HEK293 (cell line): ENCODE results near the gene GNAI1.

Experiments used
- CTCF ChIA-PET: fragments of 350-600 bp; formaldehyde crosslinking; extraction: SDS; loops from one replicate; lab custom pipeline; 2021; ENCODE audit warnings: antibody characterized with exemption; lab: Yijun Ruan, JAX
- POLR2A ChIA-PET: fragments of 300-600 bp; formaldehyde crosslinking; extraction: SDS; loops from one replicate; lab custom pipeline; 2020; ENCODE audit warnings: antibody characterized with exemption, inconsistent platforms; lab: Yijun Ruan, JAX
- H3K27ac ChIP-seq: fragments of 200-500 bp; sonication (Bioruptor generic); 2 replicates; pipeline ENCODE4 v1.5.1; 2014; ENCODE audit warnings: low read depth, low read length, control low read depth, inconsistent platforms; ENCODE audit errors: extremely low read depth
- H3K36me3 ChIP-seq, 2 experiments: fragments of 200-500 bp in 1 of 2; sonication (Bioruptor generic) in 1 of 2; 1 replicate in 1 of 2; 2 replicates in 1 of 2; pipeline ENCODE4 v1.5.1; 2014 to 2017; ENCODE audit warnings: inconsistent platforms in 2 of 2, low read length in 2 of 2; ENCODE audit not compliant: control insufficient read depth in 2 of 2, insufficient read depth in 1 of 2
- H3K4me1 ChIP-seq: fragments of 200-500 bp; sonication (Bioruptor generic); 2 replicates; pipeline ENCODE4 v1.5.1; 2014; ENCODE audit warnings: mild to moderate bottlenecking, low read length, inconsistent platforms; ENCODE audit not compliant: control insufficient read depth, insufficient read depth
- H3K4me3 ChIP-seq: 2 replicates; pipeline ENCODE4 v1.5.1; 2011; ENCODE audit warnings: low read depth, mild to moderate bottlenecking, control low read depth, low read length, moderate library complexity
- H3K9me3 ChIP-seq: fragments of 200-500 bp; sonication (Bioruptor generic); 2 replicates; pipeline ENCODE4 v1.5.1; 2014; ENCODE audit warnings: low read depth, low read length, inconsistent platforms; ENCODE audit not compliant: control insufficient read depth, insufficient read depth
- GLI2 ChIP-seq: fragments of 450-650 bp; formaldehyde crosslinking; IDR thresholded peaks from 2 replicates; pipeline ENCODE4; 2017; ENCODE audit warnings: missing biosample characterization, missing genetic modification characterization, low read depth, borderline replicate concordance
- GLIS1 ChIP-seq: fragments of 450-650 bp; formaldehyde crosslinking; IDR thresholded peaks from 2 replicates; pipeline ENCODE4 v1.5.1; 2016; ENCODE audit warnings: missing biosample characterization, missing genetic modification characterization
- HOXD13 ChIP-seq: sonication (generic); formaldehyde crosslinking; IDR thresholded peaks from 2 replicates; pipeline ENCODE4 v1.8.0; 2022; ENCODE audit warnings: missing genetic modification reagents, borderline replicate concordance
- KLF17 ChIP-seq: fragments of 450-650 bp; formaldehyde crosslinking; IDR thresholded peaks from 2 replicates; pipeline ENCODE4 v1.5.1; 2016; ENCODE audit warnings: missing biosample characterization, missing genetic modification characterization
- KLF9 ChIP-seq: fragments of 450-650 bp; formaldehyde crosslinking; IDR thresholded peaks from 2 replicates; pipeline ENCODE4 v1.5.1; 2016; ENCODE audit warnings: missing biosample characterization, missing genetic modification characterization, low read depth
- PBX3 ChIP-seq: sonication (generic); formaldehyde crosslinking; IDR thresholded peaks from 2 replicates; pipeline ENCODE4 v1.8.1; 2022; ENCODE audit warnings: mild to moderate bottlenecking, moderate library complexity, missing genetic modification reagents
- PRDM2 ChIP-seq: fragments of 450-650 bp; formaldehyde crosslinking; IDR thresholded peaks from 2 replicates; pipeline ENCODE4 v1.5.1; 2016; ENCODE audit warnings: missing biosample characterization, missing genetic modification characterization, borderline replicate concordance
- PRDM6 ChIP-seq: fragments of 450-650 bp; formaldehyde crosslinking; IDR thresholded peaks from 2 replicates; pipeline ENCODE4 v1.5.1; 2017; ENCODE audit warnings: missing biosample characterization, missing genetic modification characterization
- RBAK ChIP-seq: fragments of 450-650 bp; formaldehyde crosslinking; IDR thresholded peaks from 2 replicates; pipeline ENCODE4 v1.5.1; 2016; ENCODE audit warnings: missing biosample characterization, missing genetic modification characterization
- SCRT1 ChIP-seq: fragments of 450-650 bp; formaldehyde crosslinking; IDR thresholded peaks from 2 replicates; pipeline ENCODE4 v1.5.1; 2016; ENCODE audit warnings: missing biosample characterization, missing genetic modification characterization, borderline replicate concordance
- ZEB2 ChIP-seq: fragments of 450-650 bp; formaldehyde crosslinking; IDR thresholded peaks from 2 replicates; pipeline ENCODE4 v1.5.1; 2016; ENCODE audit warnings: missing biosample characterization, missing genetic modification characterization
- ZNF138 ChIP-seq: fragments of 450-650 bp; formaldehyde crosslinking; IDR thresholded peaks from 2 replicates; pipeline ENCODE4 v1.5.1; 2016; ENCODE audit warnings: missing biosample characterization, missing genetic modification characterization, borderline replicate concordance
- ZNF169 ChIP-seq: fragments of 450-650 bp; formaldehyde crosslinking; IDR thresholded peaks from 2 replicates; pipeline ENCODE4 v1.5.1; 2016; ENCODE audit warnings: missing biosample characterization, missing genetic modification characterization
- ZNF292 ChIP-seq: fragments of 450-650 bp; formaldehyde crosslinking; IDR thresholded peaks from 2 replicates; pipeline ENCODE4 v1.5.1; 2016; ENCODE audit warnings: low read depth, missing biosample characterization, missing genetic modification characterization, borderline replicate concordance
- ZNF677 ChIP-seq: fragments of 450-650 bp; IDR thresholded peaks from 2 replicates; pipeline ENCODE4 v1.5.0; 2018; ENCODE audit warnings: missing biosample characterization, mild to moderate bottlenecking, missing genetic modification characterization, moderate library complexity
- ZNF791 ChIP-seq: fragments of 450-650 bp; formaldehyde crosslinking; IDR thresholded peaks from 2 replicates; pipeline ENCODE4 v1.5.1; 2016; ENCODE audit warnings: missing biosample characterization, missing genetic modification characterization
- ZSCAN30 ChIP-seq: fragments of 450-650 bp; IDR thresholded peaks from 2 replicates; pipeline ENCODE4 v1.5.1; 2018; ENCODE audit warnings: missing biosample characterization, mild to moderate bottlenecking, missing genetic modification characterization, moderate library complexity

GNAI1 gene

GRCh38 chr7:80263333-80263732 is 128.7 kb downstream of the GNAI1 start:
- POLR2A ChIA-PET, result no interaction called here
- Histone ChIP-seq H3K4me3 (no peak overlapping the region), H3K36me3 (no peaks in the 10 kb centered on the region), H3K4me1 (no peaks in the 10 kb centered on the region), H3K27ac (no peak overlapping the region), H3K9me3 (no peaks in the 10 kb centered on the region)
- CTCF ChIA-PET, result no interaction called here
- TF ChIP-seq ZNF138 (tag by site-specific recombination) (no peak), ZNF169 (tag by site-specific recombination) (no peak), PRDM6 (tag by site-specific recombination) (no peak), ZNF677 (tag by site-specific recombination) (no peak), GLI2 (tag by site-specific recombination) (no peak), KLF9 (tag by site-specific recombination) (no peak), KLF17 (tag by site-specific recombination) (no peak), ZSCAN30 (tag by site-specific recombination) (no peak), GLIS1 (tag by site-specific recombination) (no peak)

- no peak overlapping the region for H3K4me3 ChIP-seq
- no peaks in the 10 kb centered on the region for H3K4me1 ChIP-seq
- H3K36me3 ChIP-seq, result no peaks in the 10 kb centered on the region
- H3K27ac ChIP-seq, result no peak overlapping the region
- TF ChIP-seq RBAK (tag by site-specific recombination), result no peak
- POLR2A ChIA-PET, result no interaction called here
- H3K9me3 ChIP-seq, result no peaks in the 10 kb centered on the region
- CTCF ChIA-PET, result no interaction called here
These were observed 129.2 kb downstream of the GNAI1 start for GRCh38 chr7:80263821-80264220.

GRCh38 chr7:80264769-80265495 is 130.3 kb downstream of the GNAI1 start:
- Histone ChIP-seq H3K36me3 (no peaks in the 10 kb centered on the region), H3K4me3 (no peak overlapping the region), H3K4me1 (no peaks in the 10 kb centered on the region), H3K9me3 (no peaks in the 10 kb centered on the region), H3K27ac (no peak overlapping the region)
- POLR2A ChIA-PET, result no interaction called here
- CTCF ChIA-PET, result no interaction called here
- no peak for TF ChIP-seq ZEB2
- TF ChIP-seq ZNF791 (tag by site-specific recombination), result no peak
- TF ChIP-seq HOXD13 (CRISPR knock-in tag), result no peak

GRCh38 chr7:80272560-80273239 is 138.1 kb downstream of the GNAI1 start:
- Histone ChIP-seq H3K4me1 (peaks cover 7% of the 10 kb centered on the region), H3K4me3 (no peak overlapping the region), H3K36me3 (no peaks in the 10 kb centered on the region), H3K9me3 (no peaks in the 10 kb centered on the region), H3K27ac (no peak overlapping the region)
- ChIA-PET CTCF (interaction anchor here (0.5 kb wide), 1 partner anchor 500 kb away, joined by 4 read pairs; no protein-coding TSS in a partner anchor), POLR2A (no interaction called here)
- TF ChIP-seq SCRT1 (tag by site-specific recombination), result no peak
- TF ChIP-seq PBX3, result no peak
- no peak for TF ChIP-seq PRDM2 (tag by site-specific recombination)
- TF ChIP-seq ZNF292, result no peak
